ENCODE measurements around the gene IQCB1. TPM values are rescaled to one million over a fixed set of nuclear protein-coding genes. Genes with fewer than 3 reads are reported as not detected.

Gene IQCB1
- total and polyA plus RNA-seq, 9 of the 15 experiments (the other 6 are each of a cell fraction or from before 2014, with no cell fraction given) = 21.1 to 38.1 (median 27.5) TPM

DNA sequence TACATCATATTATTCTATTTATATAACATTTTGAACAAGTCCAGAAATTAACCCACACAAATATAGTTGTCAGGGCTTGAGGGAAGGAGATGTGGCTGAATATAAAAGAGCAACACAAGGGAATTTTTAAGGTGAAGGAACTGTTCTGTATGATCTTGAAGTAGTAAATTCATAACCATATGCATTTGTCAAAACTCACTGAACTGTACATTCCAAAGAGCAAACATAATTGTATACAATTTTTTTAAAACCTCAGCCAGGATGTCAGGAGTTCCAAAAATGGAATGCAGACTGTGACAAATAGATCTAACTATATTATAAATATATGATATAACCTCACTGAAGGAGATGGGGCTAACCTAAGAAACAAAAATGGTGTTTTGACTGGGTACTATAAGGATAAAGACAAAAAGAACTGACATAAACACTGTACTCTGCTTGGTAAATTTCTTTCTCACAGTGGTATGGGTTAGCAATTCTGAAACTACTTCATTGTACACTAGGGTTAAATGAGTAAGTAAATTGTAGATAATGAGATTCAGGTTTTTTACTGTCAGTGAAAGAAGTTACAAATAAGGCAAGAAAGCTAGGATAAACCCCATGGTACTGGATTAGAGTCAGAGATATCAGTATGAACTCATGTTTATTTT, 99.7 kb downstream of the IQCB1 start:
- POLR2A ChIA-PET = interaction anchor here (1.4 to 1.6 kb wide), 3 partner anchors 8 to 13 kb away, joined by 4 to 12 read pairs (median 4); no protein-coding TSS in a partner anchor
- no peaks in the 10 kb centered on the region for H3K4me1 ChIP-seq (replicated peaks in 1 of 2; ENCODE audit: control insufficient read depth in 2 of 2, insufficient read depth in 2 of 2, low read length in 2 of 2)
- no peaks in the 10 kb centered on the region for H3K27me3 ChIP-seq (ENCODE audit: control insufficient read depth in 2 of 2, insufficient read depth in 2 of 2, low read length in 2 of 2)
- ATAC-seq (no peak), DNase-seq (ENCODE audit: extremely low read depth in 1 of 4, low spot score in 3 of 4) (no peak), FAIRE-seq (no peak)
- H3K9me1 ChIP-seq (ENCODE audit: control insufficient read depth, insufficient read depth, low read length) = no peaks in the 10 kb centered on the region
- in situ Hi-C loops (cut with MboI) (no loop called here), intact Hi-C loops (cut with micrococcal nuclease) (no loop called here)
- H3K9ac ChIP-seq (ENCODE audit: insufficient read depth in 1 of 2, low read depth in 2 of 2, low read length in 2 of 2) = no peak overlapping the region
- H4K20me1 ChIP-seq (replicated peaks; ENCODE audit: control insufficient read depth, insufficient read depth, low read length) = no peaks in the 10 kb centered on the region
- no peak overlapping the region for H2AFZ ChIP-seq (ENCODE audit: low read depth, low read length)
- peaks cover 7% of the 10 kb centered on the region; the same call in 2 of the 3 replicates for H3K79me2 ChIP-seq (ENCODE audit: control insufficient read depth, insufficient read depth, low read length)
- no TSS peak for BruUV-seq (replicated peaks)
- no peaks in the 10 kb centered on the region for H3K9me3 ChIP-seq (replicated peaks; ENCODE audit: control insufficient read depth, insufficient read depth, low read depth, low read length)
- CTCF ChIA-PET (ENCODE audit: low intra/inter-chr PET ratio) = no interaction called here
- TF ChIP-seq CEBPB (tag; IDR thresholded peaks at IDR 0.05) (no peak), STAT5A (IDR thresholded peaks at IDR 0.05; ENCODE audit: borderline replicate concordance, low read length) (no peak)
- no peak overlapping the region for H3K4me3 ChIP-seq
- no peak overlapping the region for H3K4me2 ChIP-seq (ENCODE audit: insufficient read depth, low read length)
- H3K27ac ChIP-seq (ENCODE audit: extremely low read depth, low read depth, low read length) = no peak overlapping the region
- H3K36me3 ChIP-seq (ENCODE audit: control insufficient read depth, insufficient read depth, low read length) = no peaks in the 10 kb centered on the region

DNA sequence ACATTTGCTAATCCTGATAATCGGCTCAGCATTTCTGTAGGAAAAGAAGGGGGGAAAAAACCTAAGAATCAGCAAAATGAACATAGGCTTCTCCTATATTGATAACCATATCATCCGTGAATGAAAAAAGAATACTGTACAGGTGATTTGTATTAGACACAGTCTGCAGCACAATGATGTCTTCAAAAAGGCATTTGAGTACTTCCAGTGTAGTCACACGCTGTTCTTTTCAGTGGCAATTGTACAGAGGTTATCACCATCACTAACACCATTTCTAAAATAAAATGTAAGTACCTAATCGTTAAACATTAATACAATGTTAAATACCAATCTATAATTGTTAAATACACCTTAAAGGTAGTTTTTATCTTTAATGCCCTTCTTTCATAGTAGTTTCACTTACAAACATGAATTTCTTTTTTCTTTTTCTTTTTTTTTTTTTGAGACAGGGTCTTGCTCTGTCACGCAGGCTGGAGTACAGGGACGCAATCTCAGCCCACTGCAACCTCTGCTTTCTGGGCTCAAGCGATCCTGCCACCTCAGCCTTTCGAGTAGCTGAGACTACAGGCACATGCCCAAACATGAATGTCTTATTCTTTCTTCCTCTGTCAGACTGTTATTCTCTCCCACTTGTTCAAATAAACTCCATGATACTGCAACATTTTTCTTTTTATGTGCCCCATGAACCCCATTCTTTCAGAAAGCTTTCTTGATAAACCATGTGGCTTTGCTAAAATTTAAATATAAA, 103.7 kb downstream of the IQCB1 start:
- POLR2A ChIA-PET = no interaction called here
- no peak for FAIRE-seq
- no TSS peak for BruUV-seq (replicated peaks)
- TF ChIP-seq ZNF77 (CRISPR knock-in tag; IDR thresholded peaks at IDR 0.05) (no peak), ELF2 (CRISPR knock-in tag; IDR thresholded peaks at IDR 0.05) (no peak), TBP (optimal IDR thresholded peaks at IDR 0.05; ENCODE audit: low read depth, low read length) (no peak), POLR3G (IDR thresholded peaks at IDR 0.05; ENCODE audit: extremely low read depth, insufficient read length, insufficient replicate concordance) (no peak), PTTG1 (tag; IDR thresholded peaks at IDR 0.05; ENCODE audit: low read depth) (no peak), IFI16 (CRISPR knock-in tag; IDR thresholded peaks at IDR 0.05) (no peak), KLF1 (tag; IDR thresholded peaks at IDR 0.05) (no peak), MCM3 (IDR thresholded peaks at IDR 0.05) (no peak), NFIX (CRISPR knock-in tag; IDR thresholded peaks at IDR 0.05; ENCODE audit: low read depth) (no peak), CBX3 (IDR thresholded peaks at IDR 0.05; ENCODE audit: borderline replicate concordance in 1 of 2, low read length in 2 of 2) (no peak)
- TF ChIP-seq, protein P1, sequence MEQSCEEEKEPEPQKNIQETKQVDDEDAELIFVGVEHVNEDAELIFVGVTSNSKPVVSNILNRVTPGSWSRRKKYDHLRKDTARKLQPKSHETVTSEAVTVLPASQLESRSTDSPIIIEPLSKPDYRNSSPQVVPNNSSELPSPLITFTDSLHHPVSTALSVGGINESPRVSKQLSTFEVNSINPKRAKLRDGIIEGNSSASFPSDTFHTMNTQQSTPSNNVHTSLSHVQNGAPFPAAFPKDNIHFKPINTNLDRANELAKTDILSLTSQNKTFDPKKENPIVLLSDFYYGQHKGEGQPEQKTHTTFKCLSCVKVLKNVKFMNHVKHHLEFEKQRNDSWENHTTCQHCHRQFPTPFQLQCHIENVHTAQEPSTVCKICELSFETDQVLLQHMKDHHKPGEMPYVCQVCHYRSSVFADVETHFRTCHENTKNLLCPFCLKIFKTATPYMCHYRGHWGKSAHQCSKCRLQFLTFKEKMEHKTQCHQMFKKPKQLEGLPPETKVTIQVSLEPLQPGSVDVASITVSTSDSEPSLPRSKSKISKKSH (CRISPR knock-in tag; IDR thresholded peaks at IDR 0.05) = no peak

More for the DNA sequence above, 103.7 kb downstream of the IQCB1 start:
- Histone ChIP-seq H3K9ac (ENCODE audit: insufficient read depth in 1 of 2, low read depth in 2 of 2, low read length in 2 of 2) (no peak overlapping the region), H3K79me2 (ENCODE audit: control insufficient read depth, insufficient read depth, low read length) (no peaks in the 10 kb centered on the region; the same call in 2 of the 3 replicates), H3K9me3 (replicated peaks; ENCODE audit: control insufficient read depth, insufficient read depth, low read depth, low read length) (no peaks in the 10 kb centered on the region), H3K4me3 (no peak overlapping the region), H2AFZ (ENCODE audit: low read depth, low read length) (no peak overlapping the region), H3K27me3 (ENCODE audit: control insufficient read depth in 2 of 2, insufficient read depth in 2 of 2, low read length in 2 of 2) (no peaks in the 10 kb centered on the region), H3K27ac (ENCODE audit: extremely low read depth, low read depth, low read length) (no peak overlapping the region), H3K36me3 (ENCODE audit: control insufficient read depth, insufficient read depth, low read length) (peaks cover 9% of the 10 kb centered on the region; the same call in 1 of the 3 replicates), H3K9me1 (ENCODE audit: control insufficient read depth, insufficient read depth, low read length) (no peaks in the 10 kb centered on the region), H3K4me1 (replicated peaks in 1 of 2; ENCODE audit: control insufficient read depth in 2 of 2, insufficient read depth in 2 of 2, low read length in 2 of 2) (no peaks in the 10 kb centered on the region), H3K4me2 (ENCODE audit: insufficient read depth, low read length) (no peak overlapping the region), H4K20me1 (replicated peaks; ENCODE audit: control insufficient read depth, insufficient read depth, low read length) (no peaks in the 10 kb centered on the region)
- DNase-seq (ENCODE audit: extremely low read depth in 1 of 4, low spot score in 3 of 4) = no peak
- in situ Hi-C loops (cut with MboI) (no loop called here), intact Hi-C loops (cut with micrococcal nuclease) (no loop called here)
- CTCF ChIA-PET (ENCODE audit: low intra/inter-chr PET ratio) = no interaction called here
- 68% methylated on average over 5 of the region's 8 CpGs for WGBS (ENCODE audit: insufficient coverage, low coverage, missing lambda C conversion rate)
- no peak for ATAC-seq

Data from K562 (cell line).